Lower leg skin (tissue), 3 donors: ENCODE results near the gene LRBA.

ENCODE experiments used
- CTCF ChIP-seq, 3 donors: fragments of 450-650 bp; IDR thresholded peaks; one replicate each; pipeline ENCODE4 v1.5.1; 2016; ENCODE audit warnings: antibody characterized with exemption in 3 of 3, mild to moderate bottlenecking in 3 of 3, moderate library complexity in 2 of 3
- POLR2A ChIP-seq, 2 donors: fragments of 450-650 bp; IDR thresholded peaks; one replicate each; pipeline ENCODE4 v1.6.1; 2016 to 2017; ENCODE audit warnings: antibody characterized with exemption in 2 of 2, mild to moderate bottlenecking in 1 of 2, moderate library complexity in 1 of 2

- TF ChIP-seq CTCF (IDR thresholded peaks at IDR 0.05), result no peak
- TF ChIP-seq POLR2A (IDR thresholded peaks at IDR 0.05), result no peak
These were observed 242.1 kb downstream of the LRBA start for GRCh38 chr4:150773032-150773431.
